Chondrocyte (in vitro differentiated cells): ENCODE results near the gene UQCC2. TPM values are rescaled to one million over a fixed set of nuclear protein-coding genes. Genes with fewer than 3 reads are reported as not detected.

Source experiments
- DNase-seq: peaks from one replicate; pipeline ENCODE4 v3.0.0; 2021; ENCODE audit warnings: mixed read lengths, low spot score
- H3K27ac Mint-ChIP-seq: one replicate; pipeline ENCODE4 v1.8.0; 2021; ENCODE audit warnings: mild to moderate bottlenecking, moderate library complexity, mixed read lengths; ENCODE audit not compliant: unreplicated experiment
- H3K27me3 Mint-ChIP-seq: 2 replicates; pipeline ENCODE4 v1.8.0; 2021; ENCODE audit warnings: low read depth, mixed read lengths
- H3K36me3 Mint-ChIP-seq: 2 replicates; pipeline ENCODE4 v1.8.0; 2021; ENCODE audit warnings: low read depth, mixed read lengths
- H3K4me1 Mint-ChIP-seq: 2 replicates; pipeline ENCODE4 v1.8.0; 2021; ENCODE audit warnings: low read depth, mild to moderate bottlenecking, mixed read lengths
- H3K4me3 Mint-ChIP-seq: one replicate; pipeline ENCODE4 v1.8.0; 2021; ENCODE audit warnings: mild to moderate bottlenecking, moderate library complexity, mixed read lengths; ENCODE audit not compliant: unreplicated experiment
- H3K9me3 Mint-ChIP-seq: 2 replicates; pipeline ENCODE4 v1.8.0; 2021; ENCODE audit warnings: low read depth, mixed read lengths
- CTCF ChIP-seq: fragments of 200-600 bp; sonication (generic); IDR thresholded peaks from 2 replicates; pipeline ENCODE4 v1.5.0; 2021; ENCODE audit warnings: antibody characterized with exemption, mild to moderate bottlenecking, moderate library complexity
- total RNA-seq: library from RNA; stranded (reverse); gene quantifications from 3 replicates; pipeline ENCODE4 v1.2.1, GENCODE V29; 2021

The UQCC2 gene
- total RNA-seq, 1 donor from 2014 or later: 64.5 TPM

- H3K4me1 Mint-ChIP-seq: peaks cover 47% of the 10 kb centered on the region
- no peaks in the 10 kb centered on the region for H3K9me3 Mint-ChIP-seq
- no peaks in the 10 kb centered on the region for H3K27me3 Mint-ChIP-seq
- no peak overlapping the region for H3K4me3 Mint-ChIP-seq
- no peaks in the 10 kb centered on the region for H3K36me3 Mint-ChIP-seq
- TF ChIP-seq CTCF: no peak
- H3K27ac Mint-ChIP-seq: no peak overlapping the region
- DNase-seq: no peak
Observed at GRCh38 chr6:33742837-33743236, 31.3 kb upstream of the UQCC2 start.

GRCh38 chr6:33742092-33742491, 30.6 kb upstream of the UQCC2 start:
- Mint-ChIP-seq H3K27ac (no peak overlapping the region), H3K27me3 (no peaks in the 10 kb centered on the region), H3K4me1 (peaks cover 46% of the 10 kb centered on the region), H3K4me3 (no peak overlapping the region), H3K36me3 (no peaks in the 10 kb centered on the region), H3K9me3 (no peaks in the 10 kb centered on the region)
- TF ChIP-seq CTCF: no peak
- no peak for DNase-seq

GRCh38 chr6:33740794-33741193, 29.3 kb upstream of the UQCC2 start:
- H3K27ac Mint-ChIP-seq: no peak overlapping the region
- H3K4me3 Mint-ChIP-seq: no peak overlapping the region
- peaks cover 37% of the 10 kb centered on the region for H3K4me1 Mint-ChIP-seq
- no peak for TF ChIP-seq CTCF
- no peak for DNase-seq
- no peaks in the 10 kb centered on the region for H3K9me3 Mint-ChIP-seq
- H3K27me3 Mint-ChIP-seq: no peaks in the 10 kb centered on the region
- H3K36me3 Mint-ChIP-seq: no peaks in the 10 kb centered on the region

GRCh38 chr6:33740204-33740608, 28.7 kb upstream of the UQCC2 start:
- H3K27me3 Mint-ChIP-seq: no peaks in the 10 kb centered on the region
- H3K4me3 Mint-ChIP-seq: no peak overlapping the region
- H3K9me3 Mint-ChIP-seq: no peaks in the 10 kb centered on the region
- H3K36me3 Mint-ChIP-seq: no peaks in the 10 kb centered on the region
- DNase-seq: no peak
- no peak overlapping the region for H3K27ac Mint-ChIP-seq
- no peak for TF ChIP-seq CTCF
- H3K4me1 Mint-ChIP-seq: peaks cover 31% of the 10 kb centered on the region

- DNase-seq: no peak
- H3K4me1 Mint-ChIP-seq: peaks cover 26% of the 10 kb centered on the region
- no peaks in the 10 kb centered on the region for H3K36me3 Mint-ChIP-seq
- H3K27ac Mint-ChIP-seq: no peak overlapping the region
- no peak for TF ChIP-seq CTCF
- no peaks in the 10 kb centered on the region for H3K27me3 Mint-ChIP-seq
- H3K4me3 Mint-ChIP-seq: no peak overlapping the region
- H3K9me3 Mint-ChIP-seq: no peaks in the 10 kb centered on the region
Observed at GRCh38 chr6:33739571-33739970, 28.1 kb upstream of the UQCC2 start.
